IMR-90 (cell line): ENCODE results near the gene RUFY4. TPM values are rescaled to one million over a fixed set of nuclear protein-coding genes. Genes with fewer than 3 reads are reported as not detected.

Source experiments
- ATAC-seq: fragments of 200-7000 bp; cut with Tn5 transposase; 2 replicates; pipeline ENCODE4 v1.9.1; 2020; ENCODE audit warnings: low read depth, mild to moderate bottlenecking, moderate library complexity
- BruUV-seq: library from RNA; stranded (reverse); fragments of 400-500 nt; replicated peaks from 2 replicates; lab custom pipeline; 2021; lab: Mats Ljungman, UMichigan
- CTCF ChIA-PET: fragments of 300-600 bp; formaldehyde crosslinking; extraction: SDS; loops from one replicate; lab custom pipeline; 2021; ENCODE audit warnings: antibody characterized with exemption; lab: Yijun Ruan, JAX
- POLR2A ChIA-PET: fragments of 300-600 bp; sonication (Branson Sonifier 250); formaldehyde crosslinking; loops from one replicate; lab custom pipeline; 2022; ENCODE audit warnings: antibody characterized with exemption; ENCODE audit not compliant: unreplicated experiment; lab: Charles Lee
- DNase-seq: peaks from one replicate; pipeline ENCODE4 v3.0.0; 2013
- H2AFZ ChIP-seq: replicated peaks from 2 replicates; pipeline ENCODE3; 2013; ENCODE audit warnings: low read length, mild to moderate bottlenecking; ENCODE audit not compliant: poor library complexity
- H2AK5ac ChIP-seq: 2 replicates; pipeline ENCODE4 v1.6.1; 2013; ENCODE audit warnings: low read depth, low read length, inconsistent platforms
- H2AK9ac ChIP-seq: replicated peaks from 2 replicates; pipeline ENCODE3; 2013; ENCODE audit warnings: mild to moderate bottlenecking, low read depth, low read length, moderate library complexity; ENCODE audit not compliant: poor library complexity
- H2BK120ac ChIP-seq: 2 replicates; pipeline ENCODE4 v1.6.1; 2013; ENCODE audit warnings: low read depth, low read length, inconsistent platforms
- H2BK15ac ChIP-seq: 3 replicates; pipeline ENCODE4 v1.6.1; 2013; ENCODE audit warnings: low read depth, low read length, inconsistent platforms
- H2BK20ac ChIP-seq: 2 replicates; pipeline ENCODE4 v1.6.1; 2013; ENCODE audit warnings: low read depth, mild to moderate bottlenecking, inconsistent platforms, low read length, moderate library complexity
- H2BK5ac ChIP-seq: 2 replicates; pipeline ENCODE4 v1.6.1; 2013; ENCODE audit warnings: mild to moderate bottlenecking, low read depth, low read length, inconsistent platforms; ENCODE audit not compliant: poor library complexity, severe bottlenecking
- H3K14ac ChIP-seq: replicated peaks from 2 replicates; pipeline ENCODE4 v1.6.1; 2013; ENCODE audit warnings: low read depth, low read length, inconsistent platforms
- H3K18ac ChIP-seq: 2 replicates; pipeline ENCODE4 v1.6.1; 2013; ENCODE audit warnings: low read depth, low read length, control low read depth
- H3K23ac ChIP-seq: 2 replicates; pipeline ENCODE4 v1.6.1; 2013; ENCODE audit warnings: low read depth, low read length, inconsistent platforms
- H3K27ac ChIP-seq: 2 replicates; pipeline ENCODE4 v1.5.1; 2013; ENCODE audit warnings: mild to moderate bottlenecking, control low read depth, low read length; ENCODE audit not compliant: insufficient read depth
- H3K27me3 ChIP-seq: 2 replicates; pipeline ENCODE4 v1.6.1; 2013; ENCODE audit warnings: low read length; ENCODE audit not compliant: control insufficient read depth, insufficient read depth
- H3K36me3 ChIP-seq: 2 replicates; pipeline ENCODE4 v1.6.1; 2013; ENCODE audit warnings: low read length, mixed read lengths; ENCODE audit not compliant: control insufficient read depth, insufficient read depth
- H3K4ac ChIP-seq: 2 replicates; pipeline ENCODE4 v1.6.1; 2013; ENCODE audit warnings: low read depth, low read length, inconsistent platforms
- H3K4me1 ChIP-seq: 2 replicates; pipeline ENCODE4 v1.6.1; 2013; ENCODE audit warnings: low read length, mixed read lengths; ENCODE audit not compliant: control insufficient read depth, insufficient read depth
- H3K4me2 ChIP-seq: 2 replicates; pipeline ENCODE4 v1.6.1; 2013; ENCODE audit warnings: low read depth, mild to moderate bottlenecking, control low read depth, low read length, moderate library complexity
- H3K4me3 ChIP-seq: 2 replicates; pipeline ENCODE4 v1.5.1; 2013; ENCODE audit warnings: low read depth, mild to moderate bottlenecking, control low read depth, low read length, moderate library complexity; ENCODE audit not compliant: insufficient read depth
- H3K56ac ChIP-seq: 2 replicates; pipeline ENCODE4 v1.6.1; 2013; ENCODE audit warnings: low read length, inconsistent platforms; ENCODE audit not compliant: insufficient read depth; ENCODE audit errors: extremely low read depth
- H3K79me1 ChIP-seq, 2 experiments: 2 replicates each; pipeline ENCODE4 v1.6.1; 2013; ENCODE audit warnings: low read length in 2 of 2, inconsistent platforms in 1 of 2, low read depth in 1 of 2
- H3K9ac ChIP-seq: 2 replicates; pipeline ENCODE4 v1.6.1; 2013; ENCODE audit warnings: low read depth, low read length, control low read depth
- H3K9me1 ChIP-seq: 2 replicates; pipeline ENCODE4 v1.6.1; 2013; ENCODE audit warnings: low read length, inconsistent platforms; ENCODE audit not compliant: insufficient read depth
- H3K9me3 ChIP-seq: 2 replicates; pipeline ENCODE4 v1.6.1; 2013; ENCODE audit warnings: low read length; ENCODE audit not compliant: control insufficient read depth, insufficient read depth
- H4K20me1 ChIP-seq: 2 replicates; pipeline ENCODE4 v1.6.1; 2013; ENCODE audit warnings: low read length, inconsistent platforms; ENCODE audit not compliant: insufficient read depth
- H4K5ac ChIP-seq: 2 replicates; pipeline ENCODE4 v1.6.1; 2013; ENCODE audit warnings: mild to moderate bottlenecking, low read depth, low read length, control low read depth
- H4K8ac ChIP-seq, 2 experiments: 2 replicates each; pipeline ENCODE4 v1.6.1; 2013; ENCODE audit warnings: low read depth in 2 of 2, low read length in 2 of 2, control low read depth in 1 of 2, inconsistent platforms in 1 of 2
- H4K91ac ChIP-seq: 2 replicates; pipeline ENCODE4 v1.6.1; 2013; ENCODE audit warnings: low read depth, low read length, inconsistent platforms; ENCODE audit not compliant: insufficient read depth
- CEBPB ChIP-seq: IDR thresholded peaks from 2 replicates; pipeline ENCODE4 v1.6.1; 2012; ENCODE audit warnings: low read depth, low read length, improper control_type of control experiment
- CTCF ChIP-seq: conservative IDR thresholded peaks from 2 replicates; pipeline ENCODE4 v1.5.1; 2012; ENCODE audit warnings: mild to moderate bottlenecking, low read depth, low read length, improper control_type of control experiment
- ELK1 ChIP-seq: fragments of 150-350 bp; IDR thresholded peaks from 2 replicates; pipeline ENCODE4 v1.6.1; 2016; ENCODE audit warnings: low read depth, mild to moderate bottlenecking, low read length, moderate library complexity, borderline replicate concordance
- FOS ChIP-seq: fragments of 150-350 bp; IDR thresholded peaks from 2 replicates; pipeline ENCODE4 v1.6.1; 2016; ENCODE audit warnings: low read depth, low read length
- MXI1 ChIP-seq: IDR thresholded peaks from 2 replicates; pipeline ENCODE4 v1.6.1; 2012; ENCODE audit warnings: low read depth, mild to moderate bottlenecking, low read length, moderate library complexity, borderline replicate concordance
- POLR2A ChIP-seq: IDR thresholded peaks from 2 replicates; pipeline ENCODE4 v1.6.1; 2012; ENCODE audit warnings: mild to moderate bottlenecking, low read depth, low read length
- RAD21 ChIP-seq: IDR thresholded peaks from 2 replicates; pipeline ENCODE4 v1.6.1; 2012; ENCODE audit warnings: low read length, improper control_type of control experiment
- WGBS, 2 experiments: methylation state at CpG; one replicate each; pipeline versions ENCODE4 v1.1.5 to v1.1.7; 2013; ENCODE audit warnings: missing lambda C conversion rate in 2 of 2; ENCODE audit not compliant: insufficient read length in 1 of 2; ENCODE audit errors: extremely low coverage in 2 of 2; 5-methylcytosine and 5-hydroxymethylcytosine counted together
- dilution Hi-C: fragments of 300-500 bp; cut with HindIII; formaldehyde crosslinking; loops from one replicate; pipeline ENCODE4 v1.14.3; 2018; ENCODE audit warnings: low sequenced_read_pairs; ENCODE audit not compliant: unreplicated experiment
- in situ Hi-C: fragments of 300-500 bp; cut with MboI; formaldehyde crosslinking; loops from 3 replicates; pipeline ENCODE4 v1.14.3; 2019; ENCODE audit warnings: low sequenced_read_pairs, inconsistent platforms, mixed read lengths
- intact Hi-C: fragments of 100-400 bp; cut with micrococcal nuclease; formaldehyde crosslinking; loops from 2 replicates; pipeline ENCODE4 v1.10.0; 2022
- polyA plus RNA-seq, 3 experiments: library from polyadenylated mRNA; depleted of rRNA; stranded (reverse); fragments of >200 nt; gene quantifications; 2 replicates each; pipeline ENCODE4 v1.2.3, GENCODE V29; 2012; ENCODE audit warnings: low replicate concordance in 1 of 3
- total RNA-seq: library from RNA; depleted of rRNA; stranded (reverse); fragments of >200 nt; gene quantifications from 2 replicates; pipeline ENCODE4 v1.2.3, GENCODE V29; 2012
- TF ChIP-seq, protein P1 (sequence below): fragments of 150-350 bp; IDR thresholded peaks from 2 replicates; pipeline ENCODE4 v1.6.1; 2017; ENCODE audit warnings: mild to moderate bottlenecking, antibody characterized with exemption, low read length, low read depth

Gene RUFY4
- total and polyA plus RNA-seq, 2 of the 4 experiments (the other 2 are of a cell fraction) = not detected

- H3K14ac ChIP-seq = no peak overlapping the region
- dilution Hi-C loops = no loop called here
- DNase-seq = no peak
- ATAC-seq = no peak
- no peak overlapping the region for H2BK5ac ChIP-seq
- no peak overlapping the region for H3K4ac ChIP-seq
- H3K18ac ChIP-seq = no peak overlapping the region
- H3K27me3 ChIP-seq = peaks cover 18% of the 10 kb centered on the region
- H2BK20ac ChIP-seq = no peak overlapping the region
- in situ Hi-C loops = no loop called here
- no peaks in the 10 kb centered on the region for H4K20me1 ChIP-seq
- no peak overlapping the region for H3K4me2 ChIP-seq
- no peak overlapping the region for H3K4me3 ChIP-seq
- no peak overlapping the region; the same call in 1 of the 2 replicates for H2AK5ac ChIP-seq
- H4K5ac ChIP-seq = no peak overlapping the region
- H3K36me3 ChIP-seq = no peaks in the 10 kb centered on the region
- no peak overlapping the region for H2AFZ ChIP-seq
- no peak overlapping the region for H3K23ac ChIP-seq
- H4K91ac ChIP-seq = no peak overlapping the region
- ChIA-PET POLR2A (no interaction called here), CTCF (no interaction called here)
- TF ChIP-seq CTCF (no peak), MXI1 (no peak), ELK1 (no peak), CEBPB (no peak), RAD21 (no peak), POLR2A (no peak), FOS (no peak)
- TF ChIP-seq, protein P1, sequence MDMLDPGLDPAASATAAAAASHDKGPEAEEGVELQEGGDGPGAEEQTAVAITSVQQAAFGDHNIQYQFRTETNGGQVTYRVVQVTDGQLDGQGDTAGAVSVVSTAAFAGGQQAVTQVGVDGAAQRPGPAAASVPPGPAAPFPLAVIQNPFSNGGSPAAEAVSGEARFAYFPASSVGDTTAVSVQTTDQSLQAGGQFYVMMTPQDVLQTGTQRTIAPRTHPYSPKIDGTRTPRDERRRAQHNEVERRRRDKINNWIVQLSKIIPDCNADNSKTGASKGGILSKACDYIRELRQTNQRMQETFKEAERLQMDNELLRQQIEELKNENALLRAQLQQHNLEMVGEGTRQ = no peak
- H3K79me1 ChIP-seq = no peaks in the 10 kb centered on the region
- no TSS peak for BruUV-seq
- H3K4me1 ChIP-seq = no peaks in the 10 kb centered on the region
- no peak overlapping the region for H2BK15ac ChIP-seq
- H3K27ac ChIP-seq = no peak overlapping the region
- no peak overlapping the region for H2BK120ac ChIP-seq
- H3K9me3 ChIP-seq = no peaks in the 10 kb centered on the region
- no peak overlapping the region for H2AK9ac ChIP-seq
- no CpG with 5 or more reads among the region's 10 CpGs for WGBS, 2 experiments
- intact Hi-C loops = no loop called here
- no peak overlapping the region for H3K56ac ChIP-seq
- H3K9me1 ChIP-seq = no peaks in the 10 kb centered on the region; the same call in 1 of the 2 replicates
- no peak overlapping the region for H3K9ac ChIP-seq
- no peak overlapping the region for H4K8ac ChIP-seq
These were observed 46.8 kb upstream of the RUFY4 start for GRCh38 chr2:218022131-218022850.
